Activated CD8-positive, alpha-beta memory T cell treated with anti-CD3 and anti-CD28 coated beads, Interleukin-2, amount 10 ng/mL, durations not matched to agents 7 days and 5 days (primary cell): ENCODE data around the gene DHRSX. TPM values are rescaled to one million over a fixed set of nuclear protein-coding genes. Genes with fewer than 3 reads are reported as not detected.
"Not testable (repeated sequence)": the region's sequence is repeated elsewhere in the genome, so short reads cannot be mapped to it uniquely, and the experiment has no call there.

Experiments used
- ATAC-seq: fragments of 150-1000 bp; cut with Tn5 transposase; one replicate; pipeline ENCODE4 v1.10.0; 2021; ENCODE audit warnings: moderate library complexity
- CTCF ChIA-PET: fragments of 350-600 bp; sonication (Branson Sonifier 250); formaldehyde crosslinking; loops from one replicate; lab custom pipeline; 2021; ENCODE audit warnings: antibody characterized with exemption; lab: Charles Lee
- DNase-seq: peaks from one replicate; pipeline ENCODE4 v3.0.0-alpha.2; 2020
- H3K27ac Mint-ChIP-seq: one replicate; pipeline ENCODE4 v1.8.0; 2021; ENCODE audit warnings: mild to moderate bottlenecking, mixed read lengths
- H3K27me3 Mint-ChIP-seq: one replicate; pipeline ENCODE4 v1.8.0; 2021; ENCODE audit warnings: mixed read lengths
- H3K36me3 Mint-ChIP-seq: one replicate; pipeline ENCODE4 v1.8.0; 2021; ENCODE audit warnings: mild to moderate bottlenecking, mixed read lengths
- H3K4me1 Mint-ChIP-seq: one replicate; pipeline ENCODE4 v1.8.0; 2021; ENCODE audit warnings: mixed read lengths
- H3K4me3 Mint-ChIP-seq: one replicate; pipeline ENCODE4 v1.8.0; 2021; ENCODE audit warnings: mild to moderate bottlenecking, moderate library complexity, mixed read lengths
- H3K9me3 Mint-ChIP-seq: one replicate; pipeline ENCODE4 v1.8.0; 2022; ENCODE audit warnings: low read depth, mixed read lengths
- total RNA-seq, 2 experiments: library from RNA; stranded (reverse); gene quantifications; one replicate each; pipeline ENCODE4 v1.2.3, GENCODE V29; 2021

Gene DHRSX
- total RNA-seq, 2 experiments from 2014 or later: 21.1 to 22.5 TPM

GRCh38 chrX:2534261-2535021 lies 33.7 kb upstream of the DHRSX start:
- H3K36me3 Mint-ChIP-seq, H3K9me3 Mint-ChIP-seq, CTCF ChIA-PET: not testable (repeated sequence)

DNA sequence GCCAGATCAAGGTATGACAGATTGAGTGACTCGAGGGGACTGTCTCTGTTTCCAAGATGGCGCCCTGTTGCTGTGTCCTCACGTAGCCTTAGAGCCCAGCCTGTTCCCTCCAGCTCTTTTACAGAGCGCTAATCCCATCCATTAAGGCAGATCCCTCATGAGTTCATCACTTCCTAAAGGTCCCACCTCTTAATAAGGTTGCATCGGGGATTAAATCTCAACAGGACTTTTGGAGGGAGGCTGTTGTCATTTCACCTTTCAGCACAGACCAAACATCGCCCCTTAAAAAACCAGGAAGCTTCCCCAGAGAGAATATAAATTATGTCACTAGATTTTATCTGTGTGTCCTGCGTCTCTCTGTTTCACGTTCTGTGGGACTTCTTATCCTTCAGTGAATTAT lies 32.6 kb upstream of the DHRSX start:
- Mint-ChIP-seq H3K4me3 (no peak overlapping the region), H3K9me3 (no peaks in the 10 kb centered on the region), H3K27me3 (peaks cover 5% of the 10 kb centered on the region), H3K4me1 (no peaks in the 10 kb centered on the region), H3K27ac (no peak overlapping the region), H3K36me3 (no peaks in the 10 kb centered on the region)
- DNase-seq (no peak), ATAC-seq (no peak)
- CTCF ChIA-PET: no interaction called here

More at GRCh38 chrX:2534261-2535021, 33.7 kb upstream of the DHRSX start:
- not testable (repeated sequence) for H3K27me3 Mint-ChIP-seq, H3K4me1 Mint-ChIP-seq, H3K4me3 Mint-ChIP-seq, H3K27ac Mint-ChIP-seq, ATAC-seq, DNase-seq

DNA sequence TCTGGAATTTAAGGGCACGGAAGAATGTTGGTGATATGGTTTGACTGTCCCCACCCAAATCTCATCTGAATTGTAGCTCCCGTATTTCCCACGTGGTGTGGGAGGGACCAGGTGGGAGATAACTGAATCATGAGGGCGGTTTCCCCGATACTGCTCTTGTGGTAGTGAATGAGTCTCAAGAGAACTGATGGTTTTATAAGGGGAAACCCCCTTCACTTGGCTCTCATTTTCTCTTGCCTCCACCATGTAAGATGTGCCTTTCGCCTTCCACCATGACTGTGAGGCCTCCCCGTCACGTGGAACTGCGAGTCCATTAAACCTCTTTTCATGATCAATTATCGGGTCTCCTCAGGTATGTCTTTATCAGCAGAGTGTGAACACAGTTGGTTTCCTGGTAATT lies 25.6 kb upstream of the DHRSX start:
- CTCF ChIA-PET: no interaction called here
- DNase-seq (no peak), ATAC-seq (no peak)
- no peaks in the 10 kb centered on the region for H3K9me3 Mint-ChIP-seq
- H3K36me3 Mint-ChIP-seq: no peaks in the 10 kb centered on the region
- peaks cover 5% of the 10 kb centered on the region for H3K27me3 Mint-ChIP-seq
- H3K27ac Mint-ChIP-seq: no peak overlapping the region
- no peaks in the 10 kb centered on the region for H3K4me1 Mint-ChIP-seq
- H3K4me3 Mint-ChIP-seq: no peak overlapping the region

DNA sequence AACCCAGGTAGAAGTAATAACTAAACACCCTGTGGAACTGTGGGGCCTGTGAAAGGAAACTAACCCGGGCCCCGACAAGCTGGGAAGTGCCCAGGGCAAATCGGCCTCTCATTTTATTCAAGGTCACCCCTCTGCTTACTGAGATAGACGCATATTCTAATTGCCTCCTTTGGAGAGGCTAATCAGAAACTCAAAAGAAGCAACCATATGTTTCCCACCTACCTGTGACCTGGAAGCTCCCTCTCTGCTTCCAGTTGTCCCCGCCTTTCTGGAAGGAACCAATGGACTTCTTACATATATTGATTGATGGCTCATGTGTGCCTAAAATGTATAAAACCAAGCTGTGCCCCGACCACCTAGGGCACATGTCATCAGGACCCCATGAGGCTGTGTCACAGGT lies 23.1 kb upstream of the DHRSX start:
- ATAC-seq (no peak), DNase-seq (no peak)
- no peaks in the 10 kb centered on the region for H3K4me1 Mint-ChIP-seq
- no peaks in the 10 kb centered on the region for H3K36me3 Mint-ChIP-seq
- no peak overlapping the region for H3K27ac Mint-ChIP-seq
- peaks cover 5% of the 10 kb centered on the region for H3K27me3 Mint-ChIP-seq
- H3K9me3 Mint-ChIP-seq: no peaks in the 10 kb centered on the region
- H3K4me3 Mint-ChIP-seq: no peak overlapping the region
- CTCF ChIA-PET: no interaction called here

DNA sequence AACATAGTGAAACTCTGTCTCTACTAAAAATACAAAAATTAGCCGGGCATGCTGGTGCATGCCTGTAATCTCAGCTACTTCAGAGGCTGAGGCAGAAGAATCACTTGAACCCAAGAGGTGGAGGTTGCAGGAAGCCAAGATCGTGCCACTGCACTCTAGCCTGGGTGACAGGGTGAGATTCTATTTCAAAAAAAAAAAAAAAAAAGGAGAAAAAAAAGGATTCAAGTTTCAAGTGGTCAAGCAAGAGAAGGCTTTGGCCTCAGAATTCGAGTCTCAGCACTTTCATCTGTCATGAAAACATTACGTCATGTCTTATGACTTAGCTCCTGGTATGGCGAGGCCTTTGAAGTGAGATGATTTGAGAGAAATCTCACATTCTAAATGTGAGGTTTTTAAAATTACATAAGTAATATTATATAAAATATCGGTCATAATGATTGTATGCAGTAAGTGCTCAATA lies 21.2 kb upstream of the DHRSX start:
- ATAC-seq (no peak), DNase-seq (no peak)
- CTCF ChIA-PET: no interaction called here
- Mint-ChIP-seq H3K36me3 (no peaks in the 10 kb centered on the region), H3K4me3 (no peak overlapping the region), H3K27ac (no peak overlapping the region), H3K9me3 (no peaks in the 10 kb centered on the region), H3K27me3 (peaks cover 5% of the 10 kb centered on the region), H3K4me1 (peaks cover under 1% of the 10 kb centered on the region)

DNA sequence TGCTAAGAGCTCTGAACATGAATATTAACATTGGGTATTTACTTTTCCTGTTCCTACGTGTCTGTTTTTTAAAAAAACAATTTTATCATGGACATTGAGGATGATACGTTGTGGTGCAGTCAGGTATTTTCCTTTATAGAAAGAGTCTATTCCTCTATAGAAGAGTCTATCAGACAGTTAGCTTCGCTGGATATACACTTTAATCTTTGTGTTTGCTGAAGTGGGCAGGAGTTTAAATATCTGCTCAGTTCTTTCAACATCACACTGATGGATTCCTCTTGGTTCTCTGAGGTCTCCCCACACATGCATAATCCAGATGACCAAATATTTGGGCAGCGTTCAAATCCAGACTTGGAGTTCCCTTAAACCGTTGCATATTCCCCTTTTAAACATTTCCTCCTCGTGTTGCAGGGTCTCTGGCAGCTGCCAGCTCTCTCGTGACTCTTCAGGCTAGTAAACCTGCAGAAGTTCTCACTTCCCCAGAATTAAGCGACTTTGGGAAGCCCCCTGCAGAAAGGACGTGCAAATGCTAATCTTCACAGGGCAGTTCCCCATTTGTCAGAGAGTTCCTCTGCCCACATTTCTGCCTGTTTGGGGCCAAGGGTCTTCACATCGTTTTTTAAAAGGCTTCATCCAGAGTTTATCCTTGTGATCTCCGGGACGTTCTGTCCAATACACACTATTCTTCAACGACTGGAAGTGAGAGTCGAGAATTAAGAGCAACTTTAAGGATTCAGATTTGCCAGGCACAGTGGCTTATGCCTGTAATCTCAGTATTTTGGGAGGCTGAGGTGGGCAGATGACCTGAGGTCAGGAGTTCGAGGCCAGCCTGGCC lies 20.5 kb upstream of the DHRSX start:
- Mint-ChIP-seq H3K4me3 (no peak overlapping the region), H3K4me1 (peaks cover 3% of the 10 kb centered on the region), H3K27me3 (peaks cover 5% of the 10 kb centered on the region), H3K27ac (no peak overlapping the region), H3K36me3 (no peaks in the 10 kb centered on the region), H3K9me3 (no peaks in the 10 kb centered on the region)
- DNase-seq (no peak), ATAC-seq (no peak)
- CTCF ChIA-PET: no interaction called here

DNA sequence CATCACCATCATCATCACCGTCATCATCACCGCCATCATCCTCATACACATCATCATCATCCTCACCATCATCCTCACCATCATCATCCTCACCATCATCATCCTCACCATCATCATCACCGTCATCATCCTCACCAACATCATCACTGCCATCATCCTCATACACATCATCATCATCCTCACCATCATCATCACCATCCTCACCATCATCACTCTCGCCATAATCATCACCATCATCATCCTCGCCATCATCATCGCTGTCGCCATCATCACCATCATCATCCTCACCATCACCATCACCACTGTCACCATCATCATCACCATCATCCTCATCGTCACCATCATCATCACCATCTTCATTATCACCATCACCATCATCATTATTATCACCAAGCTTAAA lies 19.8 kb upstream of the DHRSX start:
- Mint-ChIP-seq H3K27me3 (peaks cover 5% of the 10 kb centered on the region), H3K9me3 (no peaks in the 10 kb centered on the region), H3K27ac (no peak overlapping the region), H3K4me1 (peaks cover 3% of the 10 kb centered on the region), H3K4me3 (no peak overlapping the region), H3K36me3 (no peaks in the 10 kb centered on the region)
- DNase-seq (no peak), ATAC-seq (no peak)
- CTCF ChIA-PET: no interaction called here

GRCh38 chrX:2519638-2520037 lies 18.9 kb upstream of the DHRSX start:
- ATAC-seq, DNase-seq, H3K4me3 Mint-ChIP-seq, H3K27me3 Mint-ChIP-seq, H3K36me3 Mint-ChIP-seq, H3K9me3 Mint-ChIP-seq, CTCF ChIA-PET, H3K4me1 Mint-ChIP-seq, H3K27ac Mint-ChIP-seq: not testable (repeated sequence)

GRCh38 chrX:2517055-2517454 lies 16.3 kb upstream of the DHRSX start:
- ATAC-seq: no peak
- H3K27me3 Mint-ChIP-seq: peaks cover 2% of the 10 kb centered on the region
- H3K36me3 Mint-ChIP-seq: no peaks in the 10 kb centered on the region
- no peak overlapping the region for H3K27ac Mint-ChIP-seq
- H3K9me3 Mint-ChIP-seq: no peaks in the 10 kb centered on the region
- CTCF ChIA-PET: no interaction called here
- peaks cover 4% of the 10 kb centered on the region for H3K4me1 Mint-ChIP-seq
- DNase-seq: no peak
- H3K4me3 Mint-ChIP-seq: no peak overlapping the region

DNA sequence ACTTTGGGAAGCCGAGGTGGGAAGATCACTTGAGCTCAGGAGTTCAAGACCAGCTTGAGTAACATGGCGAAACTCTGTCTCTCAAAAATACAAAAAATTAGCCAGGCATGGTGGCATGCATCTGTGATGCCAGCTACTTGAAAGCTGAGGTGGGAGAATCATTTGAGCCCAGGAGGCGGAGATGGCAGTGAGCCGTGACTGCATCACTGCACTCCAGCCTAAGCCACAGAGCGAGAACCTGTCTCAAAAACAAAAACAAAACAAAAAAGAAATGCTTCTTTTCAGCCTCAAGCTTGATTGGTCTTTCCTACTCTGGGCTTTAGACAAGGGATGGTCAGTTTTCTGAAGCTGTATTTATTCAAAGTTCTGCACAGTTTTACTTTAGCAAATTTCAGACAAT lies 15.8 kb upstream of the DHRSX start:
- H3K4me1 Mint-ChIP-seq: peaks cover 4% of the 10 kb centered on the region
- no peaks in the 10 kb centered on the region for H3K36me3 Mint-ChIP-seq
- ATAC-seq (no peak), DNase-seq (no peak)
- CTCF ChIA-PET: no interaction called here
- H3K4me3 Mint-ChIP-seq: no peak overlapping the region
- no peak overlapping the region for H3K27ac Mint-ChIP-seq
- no peaks in the 10 kb centered on the region for H3K9me3 Mint-ChIP-seq
- H3K27me3 Mint-ChIP-seq: peaks cover 2% of the 10 kb centered on the region

DNA sequence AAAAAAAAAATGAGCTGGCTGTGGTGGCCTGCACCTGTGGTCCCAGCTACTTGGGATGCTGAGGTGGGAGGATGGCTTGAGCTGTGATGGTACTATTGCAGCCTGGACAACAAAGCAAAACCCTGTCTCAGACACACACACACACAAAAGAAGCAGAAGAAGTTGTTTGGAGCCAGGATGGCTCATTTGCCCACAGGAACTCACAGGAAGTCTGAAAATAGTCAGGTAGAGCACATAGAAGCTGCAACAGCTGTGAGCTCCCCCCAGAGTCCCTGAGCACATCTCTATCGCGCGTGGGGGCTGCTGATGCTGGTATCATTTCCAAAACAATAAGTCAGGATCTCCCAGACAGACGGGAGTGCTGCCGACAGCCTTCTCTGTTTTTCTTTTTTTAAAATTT lies 13.4 kb upstream of the DHRSX start:
- H3K4me1 Mint-ChIP-seq: peaks cover 4% of the 10 kb centered on the region
- CTCF ChIA-PET: no interaction called here

GRCh38 chrX:2513121-2513664 lies 12.4 kb upstream of the DHRSX start:
- Mint-ChIP-seq H3K36me3 (no peaks in the 10 kb centered on the region), H3K9me3 (no peaks in the 10 kb centered on the region), H3K4me3 (no peak overlapping the region), H3K27ac (no peak overlapping the region), H3K4me1 (peaks cover 8% of the 10 kb centered on the region), H3K27me3 (peaks cover 2% of the 10 kb centered on the region)
- no peak for DNase-seq
- CTCF ChIA-PET: no interaction called here
- ATAC-seq: no peak

More for the DNA sequence above, 13.4 kb upstream of the DHRSX start:
- DNase-seq (no peak), ATAC-seq (no peak)
- Mint-ChIP-seq H3K27me3 (peaks cover 2% of the 10 kb centered on the region), H3K4me3 (no peak overlapping the region), H3K36me3 (no peaks in the 10 kb centered on the region), H3K9me3 (no peaks in the 10 kb centered on the region), H3K27ac (no peak overlapping the region)

- CTCF ChIA-PET: no interaction called here
- peaks cover 2% of the 10 kb centered on the region for H3K27me3 Mint-ChIP-seq
- no peak overlapping the region for H3K27ac Mint-ChIP-seq
- H3K9me3 Mint-ChIP-seq: no peaks in the 10 kb centered on the region
- DNase-seq: no peak
- no peak overlapping the region for H3K4me3 Mint-ChIP-seq
- no peak for ATAC-seq
- peaks cover 8% of the 10 kb centered on the region for H3K4me1 Mint-ChIP-seq
- H3K36me3 Mint-ChIP-seq: no peaks in the 10 kb centered on the region
These were observed 11.7 kb upstream of the DHRSX start for GRCh38 chrX:2512501-2512900.

GRCh38 chrX:2511326-2511725 lies 10.6 kb upstream of the DHRSX start:
- Mint-ChIP-seq H3K4me3 (no peak overlapping the region), H3K27ac (no peak overlapping the region), H3K27me3 (no peaks in the 10 kb centered on the region), H3K36me3 (no peaks in the 10 kb centered on the region), H3K9me3 (no peaks in the 10 kb centered on the region), H3K4me1 (peaks cover 5% of the 10 kb centered on the region)
- CTCF ChIA-PET: no interaction called here
- ATAC-seq (no peak), DNase-seq (no peak)
